Thymus (tissue), 11 donors: ENCODE results near the gene VPS51. TPM values are rescaled to one million over a fixed set of nuclear protein-coding genes. Genes with fewer than 3 reads are reported as not detected.
A peak's percentile ranks its signal among the peaks of the same experiment; 100 is the strongest.

Experiments used
- DNase-seq, 9 donors: peaks; one replicate each; pipeline ENCODE4 v3.0.0-alpha.2; 2013; ENCODE audit warnings: low spot score in 9 of 9, low read depth in 6 of 9, missing footprints in 1 of 9
- H3K27ac ChIP-seq, 2 donors: one replicate each; pipeline ENCODE4 v1.5.1; 2013; ENCODE audit warnings: control low read depth in 1 of 2, low read depth in 1 of 2, low read length in 1 of 2, mild to moderate bottlenecking in 1 of 2, moderate library complexity in 1 of 2
- H3K27me3 ChIP-seq, 2 donors: one replicate each; pipeline ENCODE4 v1.5.1; 2013; ENCODE audit warnings: low read length in 1 of 2; ENCODE audit not compliant: control insufficient read depth in 2 of 2, insufficient read depth in 1 of 2
- H3K36me3 ChIP-seq, 2 donors: one replicate each; pipeline ENCODE4 v1.5.1; 2013; ENCODE audit warnings: low read length in 1 of 2, mild to moderate bottlenecking in 1 of 2, moderate library complexity in 1 of 2; ENCODE audit not compliant: control insufficient read depth in 2 of 2, insufficient read depth in 2 of 2
- H3K4me1 ChIP-seq, 2 donors: one replicate each; pipeline ENCODE4 v1.5.1; 2013; ENCODE audit warnings: low read length in 2 of 2; ENCODE audit not compliant: control insufficient read depth in 2 of 2, insufficient read depth in 2 of 2
- H3K4me3 ChIP-seq, 2 donors: one replicate each; pipeline ENCODE4 v1.5.1; 2013; ENCODE audit warnings: low read length in 2 of 2, control low read depth in 1 of 2, mild to moderate bottlenecking in 1 of 2
- H3K9me3 ChIP-seq, 2 donors: one replicate each; pipeline ENCODE4 v1.5.1; 2013; ENCODE audit warnings: low read length in 1 of 2, mild to moderate bottlenecking in 1 of 2; ENCODE audit not compliant: control insufficient read depth in 2 of 2, insufficient read depth in 1 of 2
- WGBS: extraction: QIAGEN DNeasy Blood & Tissue Kit; methylation state at CpG from one replicate; pipeline ENCODE4 v1.1.7; 2013; 5-methylcytosine and 5-hydroxymethylcytosine counted together
- polyA plus RNA-seq: library from polyadenylated mRNA; stranded (reverse); fragments of 200-250 nt; gene quantifications from one replicate; pipeline ENCODE4 v1.2.3, GENCODE V29; 2013
- total RNA-seq: library from RNA; stranded (reverse); fragments of 120-200 nt; gene quantifications from one replicate; pipeline ENCODE4 v1.2.4, GENCODE V29; 2013
- donor health status: healthy.

The VPS51 gene
- total and polyA plus RNA-seq, 2 donors: 110 to 121 TPM

- H3K4me3 ChIP-seq: peak within 1 kb of the TSS; percentile 73 to 98
- peak within 1 kb of the TSS; percentile 86 to 94 for H3K27ac ChIP-seq
- peaks cover 14 to 33% of the 10 kb centered on the region in 2 donors for H3K4me1 ChIP-seq
- H3K9me3 ChIP-seq: peaks cover 0 to 2% of the 10 kb centered on the region in 2 donors
- WGBS: under 1% methylated on average over 79 of the region's 79 CpGs
- peak; percentile 83 to 98 (median 94) for DNase-seq
- peaks cover 48 to 69% of the 10 kb centered on the region in 2 donors for H3K36me3 ChIP-seq
- H3K27me3 ChIP-seq: no peaks in the 10 kb centered on the region
Measured at GRCh38 chr11:65083834-65084597, 12.0 kb upstream of the VPS51 start, which contains the start of the genes CDCA5 and ZFPL1. Gene CDCA5 (minus strand): TSS chr11:65084040. CDS start chr11:65083978, 62 bp downstream. Gene ZFPL1 (plus strand): TSS chr11:65084222. CDS start chr11:65084699, 477 bp downstream.

GRCh38 chr11:65084598-65085375 lies 11.2 kb upstream of the VPS51 start:
- H3K36me3 ChIP-seq: peaks cover 46 to 62% of the 10 kb centered on the region in 2 donors
- H3K9me3 ChIP-seq: peaks cover 0 to 2% of the 10 kb centered on the region in 2 donors
- peak overlapping the region; percentile 73 to 98 for H3K4me3 ChIP-seq
- H3K27ac ChIP-seq: peak overlapping the region; percentile 86 to 94
- 57% methylated on average over 23 of the region's 23 CpGs for WGBS
- H3K4me1 ChIP-seq: peaks cover 14 to 31% of the 10 kb centered on the region in 2 donors
- no peaks in the 10 kb centered on the region for H3K27me3 ChIP-seq
- DNase-seq: no peak

GRCh38 chr11:65085446-65085845 lies 10.6 kb upstream of the VPS51 start:
- peaks cover 14 to 31% of the 10 kb centered on the region in 2 donors for H3K4me1 ChIP-seq
- H3K9me3 ChIP-seq: peaks cover 0 to 2% of the 10 kb centered on the region in 2 donors
- H3K4me3 ChIP-seq: no peak overlapping the region
- no peak for DNase-seq
- H3K27ac ChIP-seq: no peak overlapping the region
- 96% methylated on average over 4 of the region's 4 CpGs for WGBS
- no peaks in the 10 kb centered on the region for H3K27me3 ChIP-seq
- H3K36me3 ChIP-seq: peaks cover 46 to 58% of the 10 kb centered on the region in 2 donors

GRCh38 chr11:65086809-65087208 lies 9.2 kb upstream of the VPS51 start:
- peaks cover 42 to 50% of the 10 kb centered on the region in 2 donors for H3K36me3 ChIP-seq
- H3K4me3 ChIP-seq: no peak overlapping the region
- H3K9me3 ChIP-seq: peaks cover 0 to 2% of the 10 kb centered on the region in 2 donors
- DNase-seq: no peak
- no peak overlapping the region for H3K27ac ChIP-seq
- no peaks in the 10 kb centered on the region for H3K27me3 ChIP-seq
- peaks cover 14 to 30% of the 10 kb centered on the region in 2 donors for H3K4me1 ChIP-seq
- WGBS: 98% methylated on average over 9 of the region's 9 CpGs

GRCh38 chr11:65087216-65087615 lies 8.8 kb upstream of the VPS51 start:
- Histone ChIP-seq H3K36me3 (peaks cover 42 to 46% of the 10 kb centered on the region in 2 donors), H3K9me3 (peaks cover 0 to 2% of the 10 kb centered on the region in 2 donors), H3K4me3 (no peak overlapping the region), H3K27ac (no peak overlapping the region), H3K4me1 (peaks cover 14 to 26% of the 10 kb centered on the region in 2 donors), H3K27me3 (no peaks in the 10 kb centered on the region)
- WGBS: 97% methylated on average over 11 of the region's 11 CpGs
- no peak for DNase-seq

GRCh38 chr11:65087827-65088226 lies 8.2 kb upstream of the VPS51 start:
- no peak overlapping the region for H3K4me3 ChIP-seq
- no peak for DNase-seq
- H3K27ac ChIP-seq: no peak overlapping the region
- H3K4me1 ChIP-seq: peaks cover 14 to 20% of the 10 kb centered on the region in 2 donors
- 98% methylated on average over 15 of the region's 15 CpGs for WGBS
- H3K9me3 ChIP-seq: peaks cover 0 to 2% of the 10 kb centered on the region in 2 donors
- H3K36me3 ChIP-seq: peaks cover 42 to 44% of the 10 kb centered on the region in 2 donors
- H3K27me3 ChIP-seq: no peaks in the 10 kb centered on the region

GRCh38 chr11:65089621-65090020 lies 6.4 kb upstream of the VPS51 start:
- Histone ChIP-seq H3K36me3 (peaks cover 42% of the 10 kb centered on the region in 2 donors), H3K27ac (no peak overlapping the region), H3K27me3 (no peaks in the 10 kb centered on the region), H3K9me3 (peaks cover 0 to 2% of the 10 kb centered on the region in 2 donors), H3K4me1 (peaks cover 5 to 9% of the 10 kb centered on the region in 2 donors), H3K4me3 (no peak overlapping the region)
- 95% methylated on average over 4 of the region's 4 CpGs for WGBS
- DNase-seq: no peak

GRCh38 chr11:65090628-65091027 lies 5.4 kb upstream of the VPS51 start:
- Histone ChIP-seq H3K27me3 (no peaks in the 10 kb centered on the region), H3K36me3 (peaks cover 37 to 38% of the 10 kb centered on the region in 2 donors), H3K9me3 (peaks cover 0 to 2% of the 10 kb centered on the region in 2 donors), H3K4me1 (peaks cover 0 to 2% of the 10 kb centered on the region in 2 donors), H3K4me3 (no peak overlapping the region), H3K27ac (no peak overlapping the region)
- no peak for DNase-seq
- WGBS: 97% methylated on average over 4 of the region's 4 CpGs

GRCh38 chr11:65095427-65095826 lies 587 bp upstream of the VPS51 start:
- Histone ChIP-seq H3K4me3 (no peak overlapping the region), H3K27ac (no peak overlapping the region), H3K4me1 (peaks cover 7 to 18% of the 10 kb centered on the region in 2 donors), H3K36me3 (peaks cover 11 to 15% of the 10 kb centered on the region in 2 donors), H3K9me3 (no peaks in the 10 kb centered on the region), H3K27me3 (no peaks in the 10 kb centered on the region)
- 87% methylated on average over 22 of the region's 22 CpGs for WGBS
- DNase-seq: no peak
